Activated naive CD8-positive, alpha-beta T cell (primary cell): Measurements from ENCODE around the gene FRAS1.

ENCODE experiments used
- H3K27ac Mint-ChIP-seq: one replicate; pipeline ENCODE4 v1.8.0; 2021; ENCODE audit warnings: mixed read lengths
- H3K27me3 Mint-ChIP-seq: one replicate; pipeline ENCODE4 v1.8.0; 2021; ENCODE audit warnings: mixed read lengths
- H3K36me3 Mint-ChIP-seq: one replicate; pipeline ENCODE4 v1.8.0; 2021; ENCODE audit warnings: mixed read lengths
- H3K4me1 Mint-ChIP-seq: one replicate; pipeline ENCODE4 v1.8.0; 2021; ENCODE audit warnings: low read depth, mixed read lengths
- H3K4me3 Mint-ChIP-seq: one replicate; pipeline ENCODE4 v1.8.0; 2021; ENCODE audit warnings: mild to moderate bottlenecking, mixed read lengths
- H3K9me3 Mint-ChIP-seq: one replicate; pipeline ENCODE4 v1.8.0; 2021; ENCODE audit warnings: low read depth, mixed read lengths

FRAS1 gene

DNA sequence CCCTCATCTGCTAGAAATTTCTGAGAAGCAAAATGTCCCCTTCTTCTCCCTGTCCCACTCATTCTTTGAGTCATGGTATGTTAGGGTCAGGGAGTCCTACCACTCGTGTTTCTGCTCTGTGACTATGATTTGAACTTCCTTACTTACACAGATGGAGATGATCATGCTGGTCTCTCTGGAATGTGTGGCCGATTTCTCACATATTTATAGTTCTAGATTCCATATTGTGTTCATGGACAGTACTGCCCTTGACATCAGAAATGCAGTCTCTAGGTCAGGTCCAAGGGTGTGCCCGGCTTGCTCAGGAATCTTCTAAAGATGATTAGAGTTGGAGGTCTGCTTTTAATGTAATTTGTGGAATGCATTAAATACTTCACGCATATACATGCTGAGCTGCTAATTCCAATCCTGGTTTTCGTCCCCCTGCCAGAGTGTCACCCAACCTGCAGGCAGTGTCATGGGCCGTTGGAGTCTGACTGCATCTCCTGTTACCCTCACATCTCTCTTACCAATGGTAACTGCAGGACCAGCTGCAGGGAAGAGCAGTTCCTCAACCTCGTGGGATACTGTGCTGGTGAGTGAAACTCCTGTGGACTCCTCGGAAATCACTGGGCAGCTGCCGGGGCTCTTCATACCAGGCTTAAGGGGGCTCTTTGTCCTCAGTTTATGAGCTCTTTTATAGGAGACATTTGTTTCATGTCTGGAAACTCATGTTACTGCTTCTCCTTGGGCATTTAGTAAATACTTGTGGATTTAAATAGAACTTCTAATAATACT lies 280.3 kb downstream of the FRAS1 start:
- Mint-ChIP-seq H3K4me3 (no peak overlapping the region), H3K27ac (no peak overlapping the region), H3K9me3 (peaks cover 3% of the 10 kb centered on the region), H3K4me1 (no peaks in the 10 kb centered on the region), H3K36me3 (no peaks in the 10 kb centered on the region), H3K27me3 (peaks cover 7% of the 10 kb centered on the region)

DNA sequence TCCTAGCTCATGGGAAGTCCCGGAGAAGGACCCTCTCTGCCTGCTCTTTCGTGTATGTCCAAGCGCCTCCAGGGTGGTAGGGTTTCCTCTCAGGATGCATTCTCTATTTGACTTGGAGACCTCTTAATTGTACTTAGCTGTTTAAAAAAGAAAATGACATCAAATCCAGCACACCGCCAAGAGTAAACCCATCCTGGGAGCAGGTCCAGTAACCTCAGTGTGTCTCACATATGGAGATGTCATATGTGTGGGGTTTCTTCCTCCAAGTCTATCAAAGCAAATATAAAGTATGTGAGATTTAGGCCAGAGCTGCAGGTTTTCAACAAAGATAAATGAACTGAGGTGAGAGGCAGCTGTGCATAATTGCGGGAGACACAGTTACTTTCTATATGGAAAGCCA lies 285.0 kb downstream of the FRAS1 start:
- Mint-ChIP-seq H3K4me1 (no peaks in the 10 kb centered on the region), H3K4me3 (no peak overlapping the region), H3K27ac (no peak overlapping the region), H3K9me3 (no peaks in the 10 kb centered on the region), H3K27me3 (peaks cover 9% of the 10 kb centered on the region), H3K36me3 (no peaks in the 10 kb centered on the region)

DNA sequence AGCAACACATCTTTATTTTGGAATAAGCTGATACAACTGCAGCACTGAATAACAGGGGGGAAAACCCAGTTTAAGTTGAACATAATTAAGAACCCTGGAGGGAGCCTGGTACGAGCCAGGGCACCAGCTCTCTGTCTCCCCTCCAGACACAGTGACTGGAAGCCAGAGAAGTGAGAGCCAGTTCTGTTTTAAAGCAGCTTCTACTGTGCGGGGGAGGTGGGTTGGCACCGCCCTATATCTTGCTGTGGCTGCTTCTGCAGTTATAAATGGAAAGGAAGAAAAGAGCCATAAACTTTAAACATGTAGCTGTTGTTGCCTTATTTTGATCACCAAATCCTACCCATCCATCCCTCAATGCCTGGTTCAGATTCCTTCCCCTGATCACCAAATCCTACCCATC lies 286.6 kb downstream of the FRAS1 start:
- Mint-ChIP-seq H3K4me1 (no peaks in the 10 kb centered on the region), H3K27me3 (peaks cover 9% of the 10 kb centered on the region), H3K36me3 (no peaks in the 10 kb centered on the region), H3K4me3 (no peak overlapping the region), H3K27ac (no peak overlapping the region), H3K9me3 (no peaks in the 10 kb centered on the region)

DNA sequence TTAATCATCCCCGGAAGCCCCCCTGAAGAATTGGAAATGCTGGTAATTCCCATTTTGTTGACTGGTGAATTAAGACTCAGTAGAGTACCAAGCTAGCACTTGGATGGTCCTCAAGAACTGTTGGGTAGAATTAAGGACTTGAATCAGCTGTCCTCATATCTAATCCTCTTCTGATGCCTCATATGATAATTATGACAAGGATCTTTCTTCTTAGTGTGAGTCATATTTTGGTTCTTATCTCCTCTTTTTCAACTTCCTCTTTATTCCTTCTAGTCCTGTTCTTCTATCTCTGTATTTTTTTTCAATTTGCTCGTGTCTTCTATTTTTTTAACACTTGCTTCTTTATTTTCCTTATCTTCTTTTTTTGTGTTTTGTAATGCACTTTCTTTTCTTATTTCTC lies 288.1 kb downstream of the FRAS1 start:
- H3K27me3 Mint-ChIP-seq = peaks cover 4% of the 10 kb centered on the region
- H3K4me1 Mint-ChIP-seq = no peaks in the 10 kb centered on the region
- no peak overlapping the region for H3K27ac Mint-ChIP-seq
- H3K9me3 Mint-ChIP-seq = no peaks in the 10 kb centered on the region
- no peaks in the 10 kb centered on the region for H3K36me3 Mint-ChIP-seq
- H3K4me3 Mint-ChIP-seq = no peak overlapping the region

DNA sequence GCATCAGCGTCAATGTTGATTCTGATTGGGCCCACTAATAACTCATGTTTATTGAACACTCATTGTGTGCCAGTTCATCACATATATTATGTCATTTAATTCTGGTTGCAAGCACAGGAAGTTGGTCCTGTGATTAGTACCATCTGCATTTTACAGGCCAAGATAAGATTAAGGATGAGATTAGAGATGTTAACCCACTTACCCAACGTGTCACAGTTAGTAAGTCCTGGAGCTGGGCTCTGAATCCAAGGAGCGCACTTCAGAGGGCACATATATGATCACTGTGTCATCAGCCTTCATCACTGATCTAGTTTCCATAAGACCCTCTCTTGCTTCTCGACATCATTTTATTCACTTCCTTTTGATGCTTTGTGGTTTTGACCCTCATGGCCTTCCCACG lies 289.1 kb downstream of the FRAS1 start:
- Mint-ChIP-seq H3K27ac (no peak overlapping the region), H3K4me3 (no peak overlapping the region), H3K4me1 (no peaks in the 10 kb centered on the region), H3K9me3 (no peaks in the 10 kb centered on the region), H3K27me3 (peaks cover 2% of the 10 kb centered on the region), H3K36me3 (no peaks in the 10 kb centered on the region)

DNA sequence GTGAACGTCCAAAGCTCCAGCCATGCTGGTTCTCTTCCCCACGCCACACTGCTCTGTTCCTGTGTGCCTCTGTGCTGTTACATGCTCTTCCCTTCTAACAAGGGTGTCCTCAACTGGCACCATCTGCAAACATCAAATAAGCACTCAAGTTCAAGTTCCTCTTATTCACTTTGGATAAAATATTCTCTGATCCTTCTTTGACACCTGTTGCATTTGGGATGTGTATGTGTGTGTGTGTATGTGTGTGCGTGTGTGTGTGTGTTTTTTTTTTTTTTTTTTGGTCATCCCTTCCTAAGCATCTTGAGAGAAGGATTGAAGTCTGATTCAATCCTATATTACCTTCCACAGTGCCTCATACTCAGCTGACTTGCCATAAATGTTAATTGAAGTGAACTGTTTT lies 290.4 kb downstream of the FRAS1 start:
- H3K4me3 Mint-ChIP-seq = no peak overlapping the region
- H3K9me3 Mint-ChIP-seq = no peaks in the 10 kb centered on the region
- H3K4me1 Mint-ChIP-seq = no peaks in the 10 kb centered on the region

DNA sequence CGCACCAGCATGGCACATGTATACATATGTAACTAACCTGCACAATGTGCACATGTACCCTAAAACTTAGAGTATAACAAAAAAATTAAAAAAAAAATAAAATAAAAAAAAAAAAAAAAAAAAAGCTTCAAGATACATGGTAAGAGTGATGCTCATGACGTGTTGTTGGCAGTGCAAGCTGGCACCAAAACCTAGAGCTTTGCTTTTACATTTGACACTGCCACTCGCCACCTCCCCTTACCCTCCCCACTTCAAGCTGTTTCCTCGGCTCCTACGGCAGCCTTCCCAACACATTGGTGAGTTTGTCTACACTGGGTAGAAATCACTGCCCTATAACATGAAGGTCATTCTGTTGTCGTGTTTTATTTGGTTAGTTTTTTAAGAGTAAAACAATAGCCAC lies 296.8 kb downstream of the FRAS1 start:
- H3K27me3 Mint-ChIP-seq = peaks cover 3% of the 10 kb centered on the region
- H3K36me3 Mint-ChIP-seq = no peaks in the 10 kb centered on the region
- H3K4me1 Mint-ChIP-seq = no peaks in the 10 kb centered on the region
- no peak overlapping the region for H3K27ac Mint-ChIP-seq
- H3K4me3 Mint-ChIP-seq = no peak overlapping the region
- H3K9me3 Mint-ChIP-seq = no peaks in the 10 kb centered on the region

More for the DNA sequence above, 290.4 kb downstream of the FRAS1 start:
- no peak overlapping the region for H3K27ac Mint-ChIP-seq
- H3K27me3 Mint-ChIP-seq = peaks cover 2% of the 10 kb centered on the region
- H3K36me3 Mint-ChIP-seq = no peaks in the 10 kb centered on the region

DNA sequence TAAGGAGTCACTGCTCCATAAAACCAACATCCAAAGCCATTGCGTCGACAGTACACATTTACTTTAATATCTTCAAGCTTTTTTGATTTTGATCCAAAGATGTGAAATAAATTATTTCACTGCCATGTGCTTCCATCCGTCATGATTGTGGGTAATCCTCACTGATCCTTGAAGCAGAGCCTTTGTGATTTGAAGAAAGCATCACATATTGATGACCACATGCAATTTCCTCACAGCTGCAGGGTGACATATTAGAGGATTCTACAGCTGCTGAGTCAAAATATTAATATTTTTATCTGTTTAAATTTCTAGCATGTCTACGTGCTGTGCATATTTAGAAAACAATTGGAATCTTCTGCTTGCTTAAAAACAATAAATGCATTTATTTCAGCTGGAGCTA lies 297.7 kb downstream of the FRAS1 start:
- no peaks in the 10 kb centered on the region for H3K9me3 Mint-ChIP-seq
- no peaks in the 10 kb centered on the region for H3K36me3 Mint-ChIP-seq
- no peaks in the 10 kb centered on the region for H3K4me1 Mint-ChIP-seq
- H3K4me3 Mint-ChIP-seq = no peak overlapping the region
- no peak overlapping the region for H3K27ac Mint-ChIP-seq
- H3K27me3 Mint-ChIP-seq = peaks cover 5% of the 10 kb centered on the region

DNA sequence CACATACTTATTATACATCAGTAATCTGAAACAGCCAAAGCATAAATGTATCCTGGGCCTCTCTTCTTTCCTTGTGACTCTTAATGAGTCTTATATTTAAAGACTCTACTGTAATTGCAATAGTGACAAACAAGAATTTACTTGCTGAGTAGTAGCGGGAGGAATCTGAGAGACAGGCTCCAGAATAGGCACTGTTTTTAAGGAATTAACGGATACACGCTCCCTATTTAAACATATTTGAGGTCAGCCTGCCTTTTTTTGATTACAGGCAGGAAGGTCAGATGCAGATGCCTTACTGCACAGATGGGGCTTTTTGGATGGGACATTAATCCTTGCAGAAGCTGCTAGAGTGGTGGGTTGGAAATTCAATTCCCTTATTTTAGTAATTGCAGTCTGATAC lies 298.2 kb downstream of the FRAS1 start:
- no peaks in the 10 kb centered on the region for H3K36me3 Mint-ChIP-seq
- H3K27me3 Mint-ChIP-seq = peaks cover 5% of the 10 kb centered on the region
- no peaks in the 10 kb centered on the region for H3K9me3 Mint-ChIP-seq
- no peaks in the 10 kb centered on the region for H3K4me1 Mint-ChIP-seq
- no peak overlapping the region for H3K27ac Mint-ChIP-seq
- no peak overlapping the region for H3K4me3 Mint-ChIP-seq

DNA sequence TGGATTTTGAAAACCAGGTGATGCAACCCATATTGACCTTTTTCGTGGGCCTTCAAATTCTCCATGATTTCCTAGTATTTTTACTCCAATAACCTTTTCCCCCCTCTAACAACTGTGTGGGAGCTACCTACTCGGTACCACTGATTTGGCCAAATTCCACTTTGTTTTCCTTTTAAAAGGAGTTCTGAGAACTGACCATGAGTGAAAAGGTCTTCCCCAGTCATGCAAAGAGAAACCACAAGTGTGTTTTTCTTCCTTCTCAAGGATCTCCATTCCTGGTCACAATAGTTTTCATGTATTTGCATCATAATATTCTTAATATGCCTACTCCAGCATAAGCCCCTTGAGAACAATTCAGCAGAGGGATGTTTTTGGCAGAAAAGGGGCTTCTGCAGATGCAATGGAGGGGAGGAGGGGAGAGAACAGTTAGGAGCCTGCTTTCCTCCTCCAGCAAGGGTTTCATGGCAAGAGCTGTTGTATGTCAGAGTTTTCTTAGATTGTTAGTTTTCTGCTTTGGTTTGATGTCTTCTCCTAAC lies 299.2 kb downstream of the FRAS1 start:
- H3K36me3 Mint-ChIP-seq = no peaks in the 10 kb centered on the region
- H3K27ac Mint-ChIP-seq = no peak overlapping the region
- H3K4me1 Mint-ChIP-seq = no peaks in the 10 kb centered on the region
- H3K27me3 Mint-ChIP-seq = peaks cover 5% of the 10 kb centered on the region
- no peaks in the 10 kb centered on the region for H3K9me3 Mint-ChIP-seq
- H3K4me3 Mint-ChIP-seq = no peak overlapping the region

DNA sequence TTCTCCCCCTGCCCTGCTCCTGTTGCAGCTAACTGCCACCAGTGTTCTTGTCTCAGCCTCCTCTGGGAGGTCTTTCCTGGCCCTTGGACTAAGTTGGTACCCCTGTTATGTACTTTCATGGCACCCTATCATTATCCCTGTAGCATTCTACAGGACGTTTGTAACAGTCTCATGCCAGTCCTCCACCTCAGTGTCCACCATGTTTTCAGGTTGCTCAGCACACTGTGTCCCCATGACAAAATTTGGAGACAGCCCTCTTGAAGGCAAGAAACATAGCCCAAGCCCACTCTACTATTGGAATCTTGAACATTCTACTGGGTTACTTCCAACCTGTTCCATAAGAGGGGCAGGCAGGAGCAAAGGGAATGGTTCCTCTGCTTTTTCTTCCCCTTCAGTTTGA lies 300.0 kb downstream of the FRAS1 start:
- Mint-ChIP-seq H3K27me3 (peaks cover 5% of the 10 kb centered on the region), H3K36me3 (no peaks in the 10 kb centered on the region), H3K27ac (no peak overlapping the region), H3K4me1 (no peaks in the 10 kb centered on the region), H3K9me3 (no peaks in the 10 kb centered on the region), H3K4me3 (no peak overlapping the region)

DNA sequence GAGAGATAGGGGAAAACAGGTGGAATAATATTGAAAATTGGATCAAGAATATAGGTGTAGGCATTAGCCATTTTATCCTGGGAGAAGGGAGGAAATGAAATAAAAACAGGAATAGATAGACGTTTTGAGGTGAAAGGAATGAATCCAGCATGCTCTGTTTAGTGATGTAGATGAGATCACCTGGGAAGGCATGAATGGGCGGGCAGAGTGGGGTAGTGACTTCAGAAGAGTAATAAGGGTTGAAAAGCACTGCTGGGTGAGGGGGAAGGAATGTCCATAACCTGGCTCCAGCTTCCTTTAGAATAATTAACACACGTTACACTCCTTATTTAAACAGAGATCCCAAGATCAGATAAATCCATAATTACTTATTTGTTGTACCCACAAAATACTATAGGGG lies 303.3 kb downstream of the FRAS1 start:
- Mint-ChIP-seq H3K27ac (no peak overlapping the region), H3K27me3 (peaks cover 2% of the 10 kb centered on the region), H3K36me3 (no peaks in the 10 kb centered on the region), H3K4me1 (no peaks in the 10 kb centered on the region), H3K4me3 (no peak overlapping the region), H3K9me3 (no peaks in the 10 kb centered on the region)

DNA sequence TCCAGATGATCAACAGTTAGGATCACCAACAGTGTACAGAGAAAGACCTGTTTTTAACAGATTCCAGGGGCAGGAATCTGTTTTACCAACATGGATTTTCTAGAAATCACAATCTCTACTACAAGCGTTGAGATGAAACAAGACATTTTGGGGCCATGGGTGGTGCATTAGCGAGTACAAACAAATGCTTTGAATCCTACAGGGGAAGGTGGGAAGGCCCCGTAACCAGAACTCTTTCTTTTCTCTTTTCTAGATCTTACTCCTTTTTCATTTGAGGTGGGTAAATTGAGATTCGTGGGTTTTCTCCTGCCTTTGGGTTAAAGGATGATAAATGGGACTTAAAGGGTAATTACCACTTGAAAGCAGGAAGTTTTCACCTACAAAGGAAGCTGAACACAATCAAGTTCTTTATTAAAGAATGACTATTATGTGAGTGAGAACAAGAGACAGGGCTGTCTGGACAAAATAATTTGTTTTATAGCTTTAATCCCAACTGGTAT lies 304.5 kb downstream of the FRAS1 start:
- no peak overlapping the region for H3K4me3 Mint-ChIP-seq
- H3K27me3 Mint-ChIP-seq = peaks cover 2% of the 10 kb centered on the region
- no peaks in the 10 kb centered on the region for H3K36me3 Mint-ChIP-seq
- H3K27ac Mint-ChIP-seq = no peak overlapping the region
- no peaks in the 10 kb centered on the region for H3K9me3 Mint-ChIP-seq
- H3K4me1 Mint-ChIP-seq = no peaks in the 10 kb centered on the region

DNA sequence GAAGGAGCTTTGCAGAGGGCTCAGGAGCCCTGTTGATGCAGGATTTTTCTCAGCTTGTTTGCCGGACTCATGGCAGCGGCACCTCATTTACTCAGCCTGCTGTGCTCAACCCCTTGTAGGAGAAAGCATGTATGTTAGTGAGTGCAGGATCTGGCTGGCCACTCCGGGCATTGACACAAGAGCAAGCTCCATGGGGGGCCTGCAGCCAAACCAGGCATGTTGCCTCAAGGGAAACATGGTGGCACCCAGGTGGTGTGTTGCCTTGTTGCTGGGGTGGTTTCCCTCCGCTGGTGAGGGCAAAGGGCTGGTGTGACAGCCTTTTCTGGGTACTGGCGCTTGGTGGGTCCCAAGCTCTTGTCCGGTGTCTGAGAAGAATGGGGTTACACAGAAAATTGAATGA lies 305.2 kb downstream of the FRAS1 start:
- Mint-ChIP-seq H3K36me3 (no peaks in the 10 kb centered on the region), H3K9me3 (no peaks in the 10 kb centered on the region), H3K4me1 (no peaks in the 10 kb centered on the region), H3K27me3 (peaks cover 2% of the 10 kb centered on the region), H3K27ac (no peak overlapping the region), H3K4me3 (no peak overlapping the region)

DNA sequence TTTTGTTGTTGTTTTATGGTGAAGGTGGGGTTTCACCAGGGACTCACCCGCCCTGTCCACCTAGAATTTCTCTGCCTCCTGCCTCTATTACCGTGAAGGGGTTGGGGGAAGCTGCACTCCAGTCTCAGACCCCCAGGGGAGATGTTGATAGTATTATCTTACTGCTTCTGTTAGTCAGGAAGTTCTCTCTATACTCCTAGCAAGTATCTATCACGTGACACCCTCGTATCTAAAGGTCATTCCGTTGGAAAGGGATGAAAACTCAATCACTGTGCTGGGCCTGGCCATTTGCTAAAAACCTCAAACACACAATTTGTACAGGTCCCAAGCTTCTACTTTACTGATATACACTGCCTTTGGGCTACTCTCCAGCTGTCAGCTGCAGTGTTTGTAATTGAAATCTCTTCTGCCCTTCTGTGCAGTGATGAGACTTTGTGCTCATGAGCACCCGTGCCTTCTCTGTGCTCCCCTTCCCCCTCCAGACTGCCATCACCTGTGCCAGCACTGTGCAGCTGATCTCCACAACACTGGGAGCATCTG lies 306.0 kb downstream of the FRAS1 start:
- Mint-ChIP-seq H3K9me3 (no peaks in the 10 kb centered on the region), H3K4me1 (no peaks in the 10 kb centered on the region), H3K27ac (no peak overlapping the region), H3K4me3 (no peak overlapping the region), H3K36me3 (no peaks in the 10 kb centered on the region), H3K27me3 (peaks cover 2% of the 10 kb centered on the region)

DNA sequence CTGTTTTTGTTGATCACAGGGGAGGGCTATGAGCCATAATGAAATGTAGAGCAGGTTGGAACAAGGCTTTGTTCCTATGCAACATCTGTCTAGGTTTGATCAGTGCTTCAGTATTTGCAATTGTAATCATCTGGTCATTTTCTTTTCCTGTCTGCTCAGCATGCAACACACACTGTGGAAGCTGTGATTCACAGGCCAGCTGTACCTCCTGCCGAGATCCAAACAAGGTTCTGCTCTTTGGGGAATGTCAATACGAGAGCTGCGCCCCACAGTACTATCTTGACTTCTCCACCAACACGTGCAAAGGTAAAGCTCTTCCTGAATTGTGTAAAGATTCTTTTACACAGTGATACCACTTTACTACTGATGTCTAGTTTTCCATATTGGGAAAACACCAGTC lies 312.6 kb downstream of the FRAS1 start:
- Mint-ChIP-seq H3K27ac (no peak overlapping the region), H3K36me3 (no peaks in the 10 kb centered on the region), H3K4me3 (no peak overlapping the region), H3K4me1 (no peaks in the 10 kb centered on the region), H3K9me3 (no peaks in the 10 kb centered on the region), H3K27me3 (no peaks in the 10 kb centered on the region)
